ENCODE results near the gene NEK8. TPM values are rescaled to one million over a fixed set of nuclear protein-coding genes. Genes with fewer than 3 reads are reported as not detected.
A peak's percentile ranks its signal among the peaks of the same experiment; 100 is the strongest.
"Not testable (repeated sequence)": the region's sequence is repeated elsewhere in the genome, so short reads cannot be mapped to it uniquely, and the experiment has no call there.

Gene NEK8
- total and polyA plus RNA-seq, 4 donors: 1.5 to 5.0 (median 3.2) TPM

DNA sequence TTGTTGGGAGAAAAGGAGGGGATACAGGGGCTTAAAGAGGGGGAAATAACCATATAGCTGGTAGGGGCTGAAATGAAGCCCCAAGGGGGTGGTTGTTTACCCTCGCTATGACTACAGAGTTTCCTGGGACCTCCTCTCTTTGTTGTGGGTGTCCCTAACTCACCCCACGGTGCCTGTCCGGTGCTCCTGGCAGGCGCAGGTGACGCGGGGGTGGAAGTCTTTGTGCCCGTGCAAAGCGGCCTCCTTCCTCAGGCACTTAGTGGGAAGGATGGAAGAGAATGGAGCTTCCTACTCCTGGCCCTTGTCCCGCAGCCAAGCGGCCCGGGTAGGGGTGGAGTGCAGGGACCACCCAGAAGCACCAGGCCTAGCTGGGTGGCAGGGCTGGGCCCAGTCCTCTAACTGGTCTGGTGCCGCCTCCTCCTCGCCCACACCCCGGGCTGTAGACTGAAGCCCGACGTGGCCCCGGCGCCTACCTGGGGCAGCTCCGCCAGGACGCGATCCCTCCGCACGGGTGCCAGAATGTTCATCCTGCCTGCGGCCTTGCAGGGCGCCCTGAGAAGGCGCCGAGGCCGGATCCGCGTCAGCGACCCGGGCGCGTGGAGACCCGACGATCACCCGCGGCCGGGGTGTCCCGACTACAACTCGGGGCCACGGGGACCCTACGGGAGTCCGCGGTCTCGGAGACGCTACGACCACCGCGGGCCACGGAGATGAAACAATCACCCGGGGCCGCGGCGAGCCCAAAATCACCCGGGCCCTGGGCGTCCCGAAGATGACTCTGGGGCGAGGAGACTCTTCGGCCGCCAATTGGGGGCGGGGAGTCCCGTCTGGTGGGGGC lies 11.6 kb upstream of the NEK8 start:
- 6% methylated on average over 59 of the region's 63 CpGs for WGBS (ENCODE audit: insufficient coverage)
- H3K27ac ChIP-seq (ENCODE audit: low read depth, low read length): peak overlapping the region; percentile 97
- H3K4me1 ChIP-seq (ENCODE audit: control insufficient read depth, insufficient read depth, low read length): peaks cover 60% of the 10 kb centered on the region
- DNase-seq (ENCODE audit: low read depth in 4 of 6, low spot score in 6 of 6): peak in 2 of 6 donors; percentile 30 to 65
- peaks cover 9% of the 10 kb centered on the region for H3K27me3 ChIP-seq (ENCODE audit: control insufficient read depth, insufficient read depth, low read length)
- peak overlapping the region; percentile 75 for H3K4me3 ChIP-seq (ENCODE audit: low read depth, low read length)
- H3K36me3 ChIP-seq (ENCODE audit: control insufficient read depth, insufficient read depth, low read length): peaks cover 36% of the 10 kb centered on the region
- no peaks in the 10 kb centered on the region for H3K9me3 ChIP-seq (ENCODE audit: control insufficient read depth, insufficient read depth, low read length)

DNA sequence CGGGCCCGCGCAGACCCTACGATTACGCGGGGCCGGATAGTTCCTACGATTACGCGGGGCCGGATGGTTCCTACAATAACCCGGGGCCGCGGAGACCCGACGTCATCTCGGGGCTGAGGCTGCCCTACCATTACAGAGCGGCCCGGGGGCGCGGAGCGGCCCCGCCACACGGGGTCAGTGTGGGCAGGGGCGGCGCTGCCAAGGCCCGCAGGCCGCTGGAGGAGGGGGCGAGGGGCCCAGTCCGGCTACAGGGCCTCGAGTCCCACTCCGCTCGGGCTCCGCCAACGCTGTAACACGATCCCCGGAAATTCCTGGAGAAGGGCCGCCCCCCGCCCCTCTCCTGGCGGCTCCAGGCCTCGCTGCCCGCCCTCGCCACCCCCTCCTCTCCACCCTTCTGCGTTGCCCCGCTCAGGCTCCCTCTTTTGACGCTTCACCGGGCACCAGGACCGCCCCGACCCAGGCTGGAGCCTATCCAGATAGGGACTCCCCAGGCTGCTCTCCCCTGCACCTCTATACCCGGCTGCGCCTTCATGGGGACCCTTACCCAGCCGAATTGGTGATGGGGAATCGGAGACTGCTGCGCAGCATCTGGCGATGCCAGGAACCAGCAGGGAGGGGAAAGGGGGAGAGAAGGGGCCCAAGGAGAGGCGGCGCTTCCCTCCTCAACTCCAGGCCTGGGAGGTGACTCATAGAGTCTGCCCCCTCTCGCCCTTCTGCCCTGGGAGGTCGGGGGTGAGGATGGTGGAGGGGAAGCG lies 10.8 kb upstream of the NEK8 start, which contains the start of gene RAB34:
TSS of gene RAB34 (minus strand) at position 291 of the 755 bp plus-strand sequence. CDS start 602 bp downstream, outside the sequence.
- Histone ChIP-seq H3K36me3 (ENCODE audit: control insufficient read depth, insufficient read depth, low read length) (peaks cover 44% of the 10 kb centered on the region), H3K27ac (ENCODE audit: low read depth, low read length) (peak within 1 kb of the TSS; percentile 97), H3K4me1 (ENCODE audit: control insufficient read depth, insufficient read depth, low read length) (peaks cover 60% of the 10 kb centered on the region), H3K27me3 (ENCODE audit: control insufficient read depth, insufficient read depth, low read length) (peaks cover 9% of the 10 kb centered on the region), H3K9me3 (ENCODE audit: control insufficient read depth, insufficient read depth, low read length) (no peaks in the 10 kb centered on the region), H3K4me3 (ENCODE audit: low read depth, low read length) (peak within 1 kb of the TSS; percentile 75)
- peak in 2 of 6 donors; percentile 81 to 91 for DNase-seq (ENCODE audit: low read depth in 4 of 6, low spot score in 6 of 6)
- 4% methylated on average over 53 of the region's 60 CpGs for WGBS (ENCODE audit: insufficient coverage)

DNA sequence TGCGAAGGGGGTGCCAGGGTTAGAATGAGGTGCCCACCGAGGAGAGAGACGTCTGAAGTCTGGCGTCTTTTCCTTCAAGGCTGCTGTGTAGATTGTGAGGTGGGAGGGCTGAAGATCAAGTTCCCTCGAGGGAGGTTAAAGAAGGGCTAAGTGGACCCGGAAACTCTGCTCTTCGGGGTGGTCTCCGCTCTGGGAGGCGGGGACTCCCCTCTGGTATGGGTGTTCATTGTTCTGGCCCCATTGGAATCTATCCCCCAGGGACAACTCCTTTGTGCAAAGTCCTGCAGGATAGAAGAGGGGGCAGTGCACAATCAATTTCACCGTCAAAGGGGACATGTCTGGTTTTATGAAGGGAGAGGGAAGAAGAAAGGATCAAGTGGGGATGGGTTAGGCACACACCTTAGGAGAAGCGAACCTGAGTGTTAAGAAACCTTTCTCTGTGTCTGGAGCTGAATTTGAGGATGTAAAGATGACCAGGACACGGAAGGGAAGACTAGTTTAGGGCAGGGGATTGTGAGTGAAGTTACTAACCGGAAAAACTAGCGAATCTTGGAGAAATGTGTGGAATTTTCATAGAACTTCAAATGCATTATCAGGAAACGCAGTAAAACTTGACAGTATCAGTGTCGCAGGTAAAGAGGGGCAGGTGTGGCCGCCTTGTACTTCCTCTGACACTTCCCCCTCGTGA lies 10.1 kb upstream of the NEK8 start:
- 25% methylated on average over 14 of the region's 18 CpGs for WGBS (ENCODE audit: insufficient coverage)
- Histone ChIP-seq H3K4me1 (ENCODE audit: control insufficient read depth, insufficient read depth, low read length) (peaks cover 63% of the 10 kb centered on the region), H3K36me3 (ENCODE audit: control insufficient read depth, insufficient read depth, low read length) (peaks cover 50% of the 10 kb centered on the region), H3K27ac (ENCODE audit: low read depth, low read length) (peak overlapping the region; percentile 97), H3K4me3 (ENCODE audit: low read depth, low read length) (peak overlapping the region; percentile 75), H3K9me3 (ENCODE audit: control insufficient read depth, insufficient read depth, low read length) (no peaks in the 10 kb centered on the region), H3K27me3 (ENCODE audit: control insufficient read depth, insufficient read depth, low read length) (peaks cover 9% of the 10 kb centered on the region)
- DNase-seq (ENCODE audit: low read depth in 4 of 6, low spot score in 6 of 6): no peak

DNA sequence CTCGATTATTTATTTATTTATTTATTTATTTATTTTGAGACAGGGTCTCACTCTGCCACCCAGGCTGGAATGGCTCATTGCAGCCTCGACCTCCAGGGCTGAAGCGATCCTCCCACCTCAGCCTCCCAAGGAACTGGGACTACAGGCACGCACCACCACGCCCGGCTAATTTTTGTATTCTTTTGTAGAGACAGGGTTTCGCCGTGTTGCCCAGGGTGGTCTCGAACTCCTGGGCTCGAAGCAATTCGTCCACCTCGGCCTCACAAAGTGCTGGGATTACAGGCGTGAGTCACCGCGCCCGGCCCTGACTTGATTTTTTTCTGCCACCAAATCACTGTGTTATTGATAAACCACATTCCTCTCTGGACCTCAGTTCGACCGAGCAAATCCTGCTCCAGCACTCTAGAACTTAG lies 9.6 kb upstream of the NEK8 start:
- Histone ChIP-seq H3K9me3 (ENCODE audit: control insufficient read depth, insufficient read depth, low read length) (no peaks in the 10 kb centered on the region), H3K4me1 (ENCODE audit: control insufficient read depth, insufficient read depth, low read length) (peaks cover 63% of the 10 kb centered on the region), H3K4me3 (ENCODE audit: low read depth, low read length) (peak overlapping the region; percentile 98), H3K36me3 (ENCODE audit: control insufficient read depth, insufficient read depth, low read length) (peaks cover 50% of the 10 kb centered on the region), H3K27me3 (ENCODE audit: control insufficient read depth, insufficient read depth, low read length) (peaks cover 9% of the 10 kb centered on the region), H3K27ac (ENCODE audit: low read depth, low read length) (peak overlapping the region; percentile 97)
- WGBS (ENCODE audit: insufficient coverage): 35% methylated on average over 16 of the region's 18 CpGs
- no peak for DNase-seq (ENCODE audit: low read depth in 4 of 6, low spot score in 6 of 6)

DNA sequence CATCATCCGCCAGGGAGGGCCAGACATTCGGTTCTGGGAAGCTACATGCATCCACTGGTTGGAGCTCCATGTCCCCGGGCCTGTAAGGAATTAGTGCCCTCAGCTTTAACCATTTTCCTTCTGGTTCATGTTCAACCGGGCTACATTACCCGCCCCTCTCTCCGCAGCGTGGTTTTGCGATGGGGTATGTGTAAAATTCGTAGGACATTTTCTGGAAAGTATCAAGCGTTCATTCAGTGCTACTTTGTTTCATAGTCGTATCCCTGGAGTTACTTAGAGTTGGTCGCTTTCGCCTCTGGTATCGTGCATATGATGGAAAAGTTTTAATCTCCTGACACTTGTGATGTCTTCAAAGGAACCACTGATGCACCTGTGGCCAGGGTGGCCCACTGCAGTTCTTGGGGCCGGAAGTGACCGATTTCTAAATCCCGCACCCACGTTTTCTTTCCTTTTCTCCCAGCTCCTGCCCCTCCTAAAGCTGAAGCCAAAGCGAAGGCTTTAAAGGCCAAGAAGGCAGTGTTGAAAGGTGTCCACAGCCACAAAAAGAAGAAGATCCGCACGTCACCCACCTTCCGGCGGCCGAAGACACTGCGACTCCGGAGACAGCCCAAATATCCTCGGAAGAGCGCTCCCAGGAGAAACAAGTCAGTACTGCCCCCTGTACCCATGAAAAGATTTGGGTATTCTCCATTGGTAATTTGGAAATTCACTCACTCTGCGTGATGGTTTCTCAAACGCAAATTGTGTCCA lies 8.2 kb upstream of the NEK8 start:
- Histone ChIP-seq H3K36me3 (ENCODE audit: control insufficient read depth, insufficient read depth, low read length) (peaks cover 45% of the 10 kb centered on the region), H3K9me3 (ENCODE audit: control insufficient read depth, insufficient read depth, low read length) (no peaks in the 10 kb centered on the region), H3K27me3 (ENCODE audit: control insufficient read depth, insufficient read depth, low read length) (peaks cover 9% of the 10 kb centered on the region), H3K4me3 (ENCODE audit: low read depth, low read length) (peak overlapping the region; percentile 98), H3K27ac (ENCODE audit: low read depth, low read length) (peak overlapping the region; percentile 97), H3K4me1 (ENCODE audit: control insufficient read depth, insufficient read depth, low read length) (peaks cover 70% of the 10 kb centered on the region)
- WGBS (ENCODE audit: insufficient coverage): 1% methylated on average over 11 of the region's 30 CpGs
- no peak for DNase-seq (ENCODE audit: low read depth in 4 of 6, low spot score in 6 of 6)

DNA sequence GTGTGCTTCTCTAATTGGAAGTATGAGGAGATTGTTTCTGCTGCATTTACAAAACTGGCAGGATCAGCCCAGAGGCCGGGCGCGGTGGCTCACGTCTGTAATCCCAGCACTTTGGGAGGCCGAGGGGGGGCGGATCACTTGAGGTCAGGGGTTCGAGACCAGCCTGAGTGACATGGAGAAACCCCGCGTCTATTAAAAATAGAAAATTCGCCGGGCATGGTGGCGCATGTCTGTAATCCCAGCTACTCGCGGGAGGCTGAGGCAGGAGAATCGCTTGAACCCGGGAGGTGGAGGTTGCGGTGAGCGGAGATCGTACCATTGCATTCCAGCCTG lies 7.6 kb upstream of the NEK8 start:
- not testable (repeated sequence) for DNase-seq (ENCODE audit: low read depth in 4 of 6, low spot score in 6 of 6); H3K9me3 ChIP-seq (ENCODE audit: control insufficient read depth, insufficient read depth, low read length); H3K27me3 ChIP-seq (ENCODE audit: control insufficient read depth, insufficient read depth, low read length)
- H3K4me1 ChIP-seq (ENCODE audit: control insufficient read depth, insufficient read depth, low read length): peaks cover 70% of the 10 kb centered on the region
- H3K36me3 ChIP-seq (ENCODE audit: control insufficient read depth, insufficient read depth, low read length): peaks cover 44% of the 10 kb centered on the region
- WGBS (ENCODE audit: insufficient coverage): 29% methylated on average over 16 of the region's 19 CpGs
- H3K4me3 ChIP-seq (ENCODE audit: low read depth, low read length): peak overlapping the region; percentile 98
- peak overlapping the region; percentile 10 for H3K27ac ChIP-seq (ENCODE audit: low read depth, low read length)

DNA sequence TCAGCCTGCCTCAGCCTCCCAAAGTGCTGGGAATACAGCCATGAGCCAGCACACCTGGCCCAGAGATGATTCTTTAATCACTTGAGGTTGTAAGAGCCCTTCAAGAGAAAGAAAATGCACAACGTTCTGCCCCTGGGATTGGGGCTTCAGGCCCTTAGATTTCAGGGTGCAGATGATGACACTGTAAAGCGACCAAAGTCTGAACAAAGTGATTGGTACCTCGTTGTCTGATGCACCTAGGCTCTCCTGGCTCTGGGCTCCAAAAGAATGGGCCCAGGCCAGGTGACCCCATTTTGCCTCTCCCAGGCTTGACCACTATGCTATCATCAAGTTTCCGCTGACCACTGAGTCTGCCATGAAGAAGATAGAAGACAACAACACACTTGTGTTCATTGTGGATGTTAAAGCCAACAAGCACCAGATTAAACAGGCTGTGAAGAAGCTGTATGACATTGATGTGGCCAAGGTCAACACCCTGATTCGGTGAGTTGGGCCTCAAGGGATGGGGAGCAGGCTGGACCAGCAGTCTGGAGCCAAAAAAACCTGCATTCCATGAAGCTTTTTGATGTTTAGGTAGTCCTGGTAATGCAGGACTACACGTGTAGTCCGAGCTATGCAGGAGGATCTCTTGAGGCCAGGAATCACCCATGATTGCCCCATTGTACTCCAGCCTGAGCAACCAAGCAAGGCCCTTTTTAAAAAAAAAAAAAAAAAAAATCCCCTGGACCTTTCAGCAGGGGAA lies 6.0 kb upstream of the NEK8 start:
- peaks cover 4% of the 10 kb centered on the region for H3K27me3 ChIP-seq (ENCODE audit: control insufficient read depth, insufficient read depth, low read length)
- peaks cover 69% of the 10 kb centered on the region for H3K4me1 ChIP-seq (ENCODE audit: control insufficient read depth, insufficient read depth, low read length)
- peak overlapping the region; percentile 1 for H3K4me3 ChIP-seq (ENCODE audit: low read depth, low read length)
- peaks cover 44% of the 10 kb centered on the region for H3K36me3 ChIP-seq (ENCODE audit: control insufficient read depth, insufficient read depth, low read length)
- H3K9me3 ChIP-seq (ENCODE audit: control insufficient read depth, insufficient read depth, low read length): no peaks in the 10 kb centered on the region
- peak overlapping the region; percentile 15 for H3K27ac ChIP-seq (ENCODE audit: low read depth, low read length)
- 85% methylated on average over 6 of the region's 7 CpGs for WGBS (ENCODE audit: insufficient coverage)
- no peak for DNase-seq (ENCODE audit: low read depth in 4 of 6, low spot score in 6 of 6)

DNA sequence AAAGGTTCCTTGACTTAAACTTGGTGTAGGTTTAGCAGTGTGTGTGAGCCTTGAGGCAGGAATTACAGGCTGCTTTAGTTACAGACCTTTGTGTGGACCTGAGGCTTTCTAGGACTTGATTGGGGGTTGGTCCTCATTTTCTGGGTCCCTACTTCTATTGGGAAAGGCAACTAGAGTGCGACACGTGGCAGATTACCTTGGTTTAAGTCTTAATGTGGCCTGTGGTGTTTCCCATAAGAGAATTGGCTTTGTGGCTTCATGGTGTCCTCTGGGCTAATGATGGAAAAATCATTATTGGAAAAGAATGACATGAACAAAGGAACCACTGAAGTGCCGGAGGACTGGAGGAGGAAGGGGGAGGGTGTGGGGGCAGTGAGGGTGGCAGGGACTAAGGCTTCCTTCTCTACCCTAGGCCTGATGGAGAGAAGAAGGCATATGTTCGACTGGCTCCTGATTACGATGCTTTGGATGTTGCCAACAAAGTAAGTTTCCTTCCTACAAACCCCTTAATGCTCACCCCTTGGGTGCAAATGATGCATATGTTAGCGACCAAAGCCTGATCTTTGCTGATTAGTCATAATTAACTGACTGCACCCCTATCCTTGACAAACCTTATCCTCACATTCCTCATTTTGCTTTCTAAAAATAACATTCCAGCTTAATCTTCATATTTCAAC lies 5.3 kb upstream of the NEK8 start:
- Histone ChIP-seq H3K36me3 (ENCODE audit: control insufficient read depth, insufficient read depth, low read length) (peaks cover 44% of the 10 kb centered on the region), H3K4me1 (ENCODE audit: control insufficient read depth, insufficient read depth, low read length) (peaks cover 71% of the 10 kb centered on the region), H3K4me3 (ENCODE audit: low read depth, low read length) (peak overlapping the region; percentile 1), H3K27me3 (ENCODE audit: control insufficient read depth, insufficient read depth, low read length) (no peaks in the 10 kb centered on the region), H3K9me3 (ENCODE audit: control insufficient read depth, insufficient read depth, low read length) (no peaks in the 10 kb centered on the region), H3K27ac (ENCODE audit: low read depth, low read length) (peak overlapping the region; percentile 15)
- no peak for DNase-seq (ENCODE audit: low read depth in 4 of 6, low spot score in 6 of 6)
- WGBS (ENCODE audit: insufficient coverage): 74% methylated on average over 5 of the region's 6 CpGs
